ENCODE measurements around the gene MYH10. TPM values are rescaled to one million over a fixed set of nuclear protein-coding genes. Genes with fewer than 3 reads are reported as not detected.
A peak's percentile ranks its signal among the peaks of the same experiment; 100 is the strongest.

MYH10 gene
- total RNA-seq, 2 donors from 2014 or later = 23.3 to 30.3 TPM

GRCh38 chr17:8514801-8515200 lies 115.7 kb downstream of the MYH10 start:
- Histone ChIP-seq H3K4me1 (no peaks in the 10 kb centered on the region), H3K9me3 (no peaks in the 10 kb centered on the region), H3K27me3 (no peaks in the 10 kb centered on the region), H3K4me3 (no peak overlapping the region), H3K36me3 (replicated peaks in 1 of 2; ENCODE audit: insufficient read depth in 1 of 2, low read depth in 2 of 2) (no peaks in the 10 kb centered on the region), H3K27ac (no peak overlapping the region)
- intact Hi-C loops (cut with DNase I) = no loop called here
- DNase-seq (no peak), ATAC-seq (no peak)
- no peak for TF ChIP-seq POLR2A (IDR thresholded peaks at IDR 0.05)
- TF ChIP-seq, protein P1, sequence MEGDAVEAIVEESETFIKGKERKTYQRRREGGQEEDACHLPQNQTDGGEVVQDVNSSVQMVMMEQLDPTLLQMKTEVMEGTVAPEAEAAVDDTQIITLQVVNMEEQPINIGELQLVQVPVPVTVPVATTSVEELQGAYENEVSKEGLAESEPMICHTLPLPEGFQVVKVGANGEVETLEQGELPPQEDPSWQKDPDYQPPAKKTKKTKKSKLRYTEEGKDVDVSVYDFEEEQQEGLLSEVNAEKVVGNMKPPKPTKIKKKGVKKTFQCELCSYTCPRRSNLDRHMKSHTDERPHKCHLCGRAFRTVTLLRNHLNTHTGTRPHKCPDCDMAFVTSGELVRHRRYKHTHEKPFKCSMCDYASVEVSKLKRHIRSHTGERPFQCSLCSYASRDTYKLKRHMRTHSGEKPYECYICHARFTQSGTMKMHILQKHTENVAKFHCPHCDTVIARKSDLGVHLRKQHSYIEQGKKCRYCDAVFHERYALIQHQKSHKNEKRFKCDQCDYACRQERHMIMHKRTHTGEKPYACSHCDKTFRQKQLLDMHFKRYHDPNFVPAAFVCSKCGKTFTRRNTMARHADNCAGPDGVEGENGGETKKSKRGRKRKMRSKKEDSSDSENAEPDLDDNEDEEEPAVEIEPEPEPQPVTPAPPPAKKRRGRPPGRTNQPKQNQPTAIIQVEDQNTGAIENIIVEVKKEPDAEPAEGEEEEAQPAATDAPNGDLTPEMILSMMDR (IDR thresholded peaks at IDR 0.05) = no peak
- WGBS, 2 donors = 93 to 96% methylated on average over 11 of the region's 11 CpGs

GRCh38 chr17:8506145-8506544 lies 124.4 kb downstream of the MYH10 start:
- intact Hi-C loops (cut with DNase I) = no loop called here
- 90 to 92% methylated on average over 14 of the region's 14 CpGs for WGBS, 2 donors
- H3K9me3 ChIP-seq = no peaks in the 10 kb centered on the region
- TF ChIP-seq, protein P1 (IDR thresholded peaks at IDR 0.05) = no peak
- TF ChIP-seq POLR2A (IDR thresholded peaks at IDR 0.05) = no peak
- no peak overlapping the region for H3K27ac ChIP-seq
- no peak for ATAC-seq
- H3K27me3 ChIP-seq = no peaks in the 10 kb centered on the region
- H3K4me1 ChIP-seq = no peaks in the 10 kb centered on the region
- peaks cover 0 to 5% of the 10 kb centered on the region in 2 donors for H3K36me3 ChIP-seq (replicated peaks in 1 of 2; ENCODE audit: insufficient read depth in 1 of 2, low read depth in 2 of 2)
- no peak for DNase-seq
- H3K4me3 ChIP-seq = no peak overlapping the region

DNA sequence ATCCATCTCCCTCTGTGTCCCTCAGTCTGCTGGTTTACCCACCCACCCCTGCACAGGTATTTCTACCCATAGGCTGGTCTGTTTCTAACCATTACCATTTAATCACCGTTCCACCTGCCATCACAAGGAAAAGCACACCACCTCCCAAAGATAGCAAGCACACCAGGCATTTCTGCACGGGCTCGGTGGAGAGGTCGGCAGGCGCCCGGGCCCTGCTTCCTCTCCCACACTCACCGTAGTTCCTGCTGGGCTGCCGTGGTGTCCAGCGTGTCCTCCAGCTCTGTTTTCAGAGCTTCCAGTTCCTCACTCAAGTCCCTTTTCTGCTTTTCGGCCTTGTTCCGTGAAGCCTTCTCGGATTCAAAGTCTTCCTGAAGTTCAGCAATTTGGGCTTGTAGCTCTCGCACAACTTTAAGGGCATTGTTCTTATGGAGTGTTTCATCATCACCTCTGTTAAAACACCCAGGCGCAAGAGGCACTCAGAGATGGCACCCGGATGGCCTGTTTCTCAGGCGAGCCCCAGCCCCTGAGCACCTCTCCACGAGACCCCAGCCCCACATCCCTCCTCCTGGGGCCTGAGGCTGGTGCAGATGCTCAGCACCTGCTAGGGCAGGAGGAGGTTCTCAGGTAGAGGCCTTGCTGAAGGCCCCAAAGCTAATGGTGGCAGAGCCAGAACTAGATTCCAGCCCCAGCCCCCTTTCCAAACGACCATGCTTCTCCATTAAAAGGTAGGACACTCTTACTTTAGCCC lies 125.9 kb downstream of the MYH10 start:
- no peaks in the 10 kb centered on the region for H3K27me3 ChIP-seq
- no peak for TF ChIP-seq POLR2A (IDR thresholded peaks at IDR 0.05)
- TF ChIP-seq, protein P1 (IDR thresholded peaks at IDR 0.05) = no peak
- intact Hi-C loops (cut with DNase I) = no loop called here
- no peak overlapping the region for H3K4me3 ChIP-seq
- H3K36me3 ChIP-seq (replicated peaks in 1 of 2; ENCODE audit: insufficient read depth in 1 of 2, low read depth in 2 of 2) = peaks cover 0 to 5% of the 10 kb centered on the region in 2 donors
- ATAC-seq (no peak), DNase-seq (no peak)
- 90 to 96% methylated on average over 17 to 18 of the region's 18 CpGs for WGBS, 2 donors
- no peaks in the 10 kb centered on the region for H3K9me3 ChIP-seq
- H3K4me1 ChIP-seq = no peaks in the 10 kb centered on the region
- no peak overlapping the region for H3K27ac ChIP-seq

- Histone ChIP-seq H3K9me3 (no peaks in the 10 kb centered on the region), H3K4me3 (no peak overlapping the region), H3K27ac (no peak overlapping the region), H3K36me3 (replicated peaks in 1 of 2; ENCODE audit: insufficient read depth in 1 of 2, low read depth in 2 of 2) (peaks cover 0 to 4% of the 10 kb centered on the region in 2 donors), H3K27me3 (no peaks in the 10 kb centered on the region), H3K4me1 (no peaks in the 10 kb centered on the region)
- ATAC-seq = no peak
- intact Hi-C loops (cut with DNase I) = no loop called here
- DNase-seq = no peak
- 89 to 90% methylated on average over 9 of the region's 9 CpGs for WGBS, 2 donors
- no peak for TF ChIP-seq POLR2A (IDR thresholded peaks at IDR 0.05)
- TF ChIP-seq, protein P1 (IDR thresholded peaks at IDR 0.05) = no peak
Measured at GRCh38 chr17:8503807-8504206, 126.7 kb downstream of the MYH10 start.

DNA sequence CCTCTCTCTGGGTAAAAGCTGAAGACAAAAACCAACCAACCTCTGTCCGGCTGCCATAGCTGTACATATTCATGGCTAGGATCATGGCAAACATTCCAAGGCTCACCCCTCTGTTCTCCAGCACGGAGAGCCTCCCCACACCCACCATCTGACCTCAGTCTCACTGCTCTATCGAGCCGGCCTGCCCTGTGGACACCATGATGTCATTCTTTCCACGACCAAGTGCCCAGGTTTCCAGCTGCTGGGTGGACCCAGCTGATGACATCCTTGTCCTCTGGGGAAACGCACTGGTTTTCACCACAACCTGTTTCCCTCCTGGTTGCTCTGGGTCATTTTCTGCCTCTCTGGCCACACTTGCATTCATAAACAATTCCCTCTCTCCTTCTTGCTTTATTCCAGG lies 127.2 kb downstream of the MYH10 start:
- Histone ChIP-seq H3K27me3 (no peaks in the 10 kb centered on the region), H3K36me3 (replicated peaks in 1 of 2; ENCODE audit: insufficient read depth in 1 of 2, low read depth in 2 of 2) (peaks cover 0 to 4% of the 10 kb centered on the region in 2 donors), H3K4me3 (no peak overlapping the region), H3K9me3 (no peaks in the 10 kb centered on the region), H3K27ac (no peak overlapping the region), H3K4me1 (no peaks in the 10 kb centered on the region)
- ATAC-seq (peak; percentile 24), DNase-seq (no peak)
- no peak for TF ChIP-seq POLR2A (IDR thresholded peaks at IDR 0.05)
- TF ChIP-seq, protein P1 (IDR thresholded peaks at IDR 0.05) = no peak
- WGBS, 2 donors = 84 to 85% methylated on average over 6 of the region's 6 CpGs
- intact Hi-C loops (cut with DNase I) = no loop called here

Measured in body of pancreas (tissue), 4 donors.